RCC 7860 (cell line): ENCODE measurements around the gene TMEM74B.
"Not testable (repeated sequence)": the region's sequence is repeated elsewhere in the genome, so short reads cannot be mapped to it uniquely, and the experiment has no call there.

ENCODE experiments used
- DNase-seq: peaks from one replicate; pipeline ENCODE4 v3.0.0-alpha.2; 2015; ENCODE audit warnings: low spot score
- FAIRE-seq: peaks from 2 replicates; lab custom pipeline; 2012; peaks lifted over from hg19 to GRCh38; lab: Jason Lieb, UNC

TMEM74B gene

GRCh38 chr20:1149812-1150211 lies 35.0 kb downstream of the TMEM74B start:
- FAIRE-seq, DNase-seq: not testable (repeated sequence)

GRCh38 chr20:1146957-1147356 lies 37.8 kb downstream of the TMEM74B start:
- DNase-seq (no peak), FAIRE-seq (no peak)

- no peak for DNase-seq
- FAIRE-seq = no peak
Observed at GRCh38 chr20:1144401-1145172, 40.2 kb downstream of the TMEM74B start.

GRCh38 chr20:1137236-1137635 lies 47.5 kb downstream of the TMEM74B start:
- no peak for DNase-seq

GRCh38 chr20:1134836-1135235 lies 49.9 kb downstream of the TMEM74B start:
- FAIRE-seq = no peak

More at GRCh38 chr20:1137236-1137635, 47.5 kb downstream of the TMEM74B start:
- FAIRE-seq = no peak

GRCh38 chr20:1134355-1134754 lies 50.4 kb downstream of the TMEM74B start:
- no peak for DNase-seq
- FAIRE-seq = no peak

More at GRCh38 chr20:1134836-1135235, 49.9 kb downstream of the TMEM74B start:
- no peak for DNase-seq

- FAIRE-seq = no peak
- no peak for DNase-seq
Observed at GRCh38 chr20:1131354-1131753, 53.4 kb downstream of the TMEM74B start.

- DNase-seq (no peak), FAIRE-seq (no peak)
Observed at GRCh38 chr20:1130847-1131246, 53.9 kb downstream of the TMEM74B start.
